ENCODE results near the gene PLCB2. TPM values are rescaled to one million over a fixed set of nuclear protein-coding genes. Genes with fewer than 3 reads are reported as not detected.
A peak's percentile ranks its signal among the peaks of the same experiment; 100 is the strongest.

The PLCB2 gene
- total RNA-seq, 1 donor from 2014 or later = 0.81 TPM

- TF ChIP-seq, protein P1, sequence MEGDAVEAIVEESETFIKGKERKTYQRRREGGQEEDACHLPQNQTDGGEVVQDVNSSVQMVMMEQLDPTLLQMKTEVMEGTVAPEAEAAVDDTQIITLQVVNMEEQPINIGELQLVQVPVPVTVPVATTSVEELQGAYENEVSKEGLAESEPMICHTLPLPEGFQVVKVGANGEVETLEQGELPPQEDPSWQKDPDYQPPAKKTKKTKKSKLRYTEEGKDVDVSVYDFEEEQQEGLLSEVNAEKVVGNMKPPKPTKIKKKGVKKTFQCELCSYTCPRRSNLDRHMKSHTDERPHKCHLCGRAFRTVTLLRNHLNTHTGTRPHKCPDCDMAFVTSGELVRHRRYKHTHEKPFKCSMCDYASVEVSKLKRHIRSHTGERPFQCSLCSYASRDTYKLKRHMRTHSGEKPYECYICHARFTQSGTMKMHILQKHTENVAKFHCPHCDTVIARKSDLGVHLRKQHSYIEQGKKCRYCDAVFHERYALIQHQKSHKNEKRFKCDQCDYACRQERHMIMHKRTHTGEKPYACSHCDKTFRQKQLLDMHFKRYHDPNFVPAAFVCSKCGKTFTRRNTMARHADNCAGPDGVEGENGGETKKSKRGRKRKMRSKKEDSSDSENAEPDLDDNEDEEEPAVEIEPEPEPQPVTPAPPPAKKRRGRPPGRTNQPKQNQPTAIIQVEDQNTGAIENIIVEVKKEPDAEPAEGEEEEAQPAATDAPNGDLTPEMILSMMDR (conservative IDR thresholded peaks at IDR 0.05; ENCODE audit: low read depth, low read length) = no peak
- H3K4me3 ChIP-seq (ENCODE audit: low read depth, low read length) = no peak overlapping the region
- no peak for DNase-seq (ENCODE audit: low read depth)
Observed at GRCh38 chr15:40269604-40270003, 38.1 kb downstream of the PLCB2 start.

GRCh38 chr15:40267670-40268069, 40.1 kb downstream of the PLCB2 start:
- TF ChIP-seq, protein P1 (conservative IDR thresholded peaks at IDR 0.05; ENCODE audit: low read depth, low read length) = no peak
- DNase-seq (ENCODE audit: low read depth) = no peak

GRCh38 chr15:40266828-40267304, 40.9 kb downstream of the PLCB2 start:
- peak; percentile 35 for DNase-seq (ENCODE audit: low read depth)
- H3K4me3 ChIP-seq (ENCODE audit: low read depth, low read length) = no peak overlapping the region
- TF ChIP-seq, protein P1 (conservative IDR thresholded peaks at IDR 0.05; ENCODE audit: low read depth, low read length) = no peak

More at GRCh38 chr15:40267670-40268069, 40.1 kb downstream of the PLCB2 start:
- H3K4me3 ChIP-seq (ENCODE audit: low read depth, low read length) = no peak overlapping the region

GRCh38 chr15:40265875-40266274, 41.9 kb downstream of the PLCB2 start:
- no peak for DNase-seq (ENCODE audit: low read depth)
- no peak overlapping the region for H3K4me3 ChIP-seq (ENCODE audit: low read depth, low read length)
- TF ChIP-seq, protein P1 (conservative IDR thresholded peaks at IDR 0.05; ENCODE audit: low read depth, low read length) = no peak

- TF ChIP-seq, protein P1 (conservative IDR thresholded peaks at IDR 0.05; ENCODE audit: low read depth, low read length) = no peak
- no peak overlapping the region for H3K4me3 ChIP-seq (ENCODE audit: low read depth, low read length)
- DNase-seq (ENCODE audit: low read depth) = no peak
Observed at GRCh38 chr15:40265355-40265754, 42.4 kb downstream of the PLCB2 start.

DNA sequence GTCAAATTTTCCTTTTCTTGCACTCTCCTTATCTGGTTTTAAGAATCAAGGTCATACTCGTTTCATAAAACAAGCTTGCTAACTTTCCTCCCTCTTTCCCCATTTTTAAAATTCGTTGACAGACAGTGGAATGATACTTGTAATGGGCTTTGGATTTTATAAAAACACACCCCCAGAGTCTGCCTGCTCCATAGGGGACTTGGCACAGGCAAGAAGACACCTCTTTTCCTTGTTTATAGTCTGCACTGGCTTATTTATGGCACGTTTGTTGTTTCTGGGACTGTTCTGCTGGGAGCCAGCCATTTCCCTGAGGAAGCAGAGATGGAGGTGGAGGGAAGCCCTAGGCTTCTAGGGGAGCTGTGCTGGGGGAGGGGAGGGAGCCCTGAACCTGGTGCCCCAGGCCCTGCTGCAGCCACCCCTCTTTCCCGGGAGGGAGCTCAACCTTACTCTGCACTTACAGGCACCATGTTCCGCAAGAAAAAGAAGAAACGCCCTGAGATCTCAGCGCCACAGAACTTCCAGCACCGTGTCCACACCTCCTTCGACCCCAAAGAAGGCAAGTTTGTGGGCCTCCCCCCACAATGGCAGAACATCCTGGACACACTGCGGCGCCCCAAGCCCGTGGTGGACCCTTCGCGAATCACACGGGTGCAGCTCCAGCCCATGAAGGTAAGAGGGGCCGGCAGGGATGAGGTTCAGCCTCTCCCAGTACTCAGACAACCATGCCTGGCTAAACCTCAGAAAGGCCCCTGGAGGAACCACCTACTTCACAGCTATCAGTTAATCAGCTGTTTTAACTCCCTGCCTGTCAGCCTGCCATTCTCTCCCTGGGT, 43.2 kb downstream of the PLCB2 start:
- H3K4me3 ChIP-seq (ENCODE audit: low read depth, low read length) = no peak overlapping the region

More for the DNA sequence above, 43.2 kb downstream of the PLCB2 start:
- TF ChIP-seq, protein P1 (conservative IDR thresholded peaks at IDR 0.05; ENCODE audit: low read depth, low read length) = no peak
- DNase-seq (ENCODE audit: low read depth) = no peak
